KMS-11 (cell line): ENCODE data around the gene PLEKHD1.
A peak's percentile ranks its signal among the peaks of the same experiment; 100 is the strongest.

Experiments used
- H2AFZ ChIP-seq: fragments of 200-600 bp; sonication (generic); 2 replicates; pipeline ENCODE4 v1.6.1; 2016; ENCODE audit warnings: antibody characterized with exemption, mixed run types, low read depth
- H3K27ac ChIP-seq: fragments of 200-600 bp; sonication (generic); 2 replicates; pipeline ENCODE4 v1.6.1; 2016; ENCODE audit warnings: mild to moderate bottlenecking, mixed run types
- H3K27me3 ChIP-seq: fragments of 200-600 bp; sonication (generic); 2 replicates; pipeline ENCODE4 v1.6.1; 2017; ENCODE audit warnings: mild to moderate bottlenecking, low read depth, mixed run types, moderate library complexity; ENCODE audit not compliant: insufficient read depth
- H3K36me3 ChIP-seq: fragments of 200-600 bp; sonication (generic); 2 replicates; pipeline ENCODE4 v1.6.1; 2017; ENCODE audit warnings: mild to moderate bottlenecking, mixed run types; ENCODE audit not compliant: insufficient read depth
- H3K4me1 ChIP-seq: fragments of 200-600 bp; sonication (generic); 2 replicates; pipeline ENCODE4 v1.6.1; 2016; ENCODE audit warnings: mild to moderate bottlenecking, low read depth, mixed run types; ENCODE audit not compliant: poor library complexity, severe bottlenecking
- H3K4me2 ChIP-seq: fragments of 200-600 bp; sonication (generic); 2 replicates; pipeline ENCODE4 v1.7.0; 2016; ENCODE audit warnings: mild to moderate bottlenecking, mixed run types
- H3K4me3 ChIP-seq: fragments of 200-600 bp; sonication (generic); IDR thresholded peaks from 2 replicates; pipeline ENCODE4 v1.6.1; 2017; ENCODE audit warnings: low read depth, low read length, mixed read lengths; ENCODE audit not compliant: insufficient read depth
- H3K79me2 ChIP-seq: fragments of 200-600 bp; sonication (generic); 2 replicates; pipeline ENCODE4 v1.6.1; 2016; ENCODE audit warnings: low read depth, mixed run types; ENCODE audit not compliant: insufficient read depth
- H3K9ac ChIP-seq: fragments of 200-600 bp; sonication (generic); 2 replicates; pipeline ENCODE4 v1.6.1; 2016; ENCODE audit warnings: mild to moderate bottlenecking, mixed run types
- H4K20me1 ChIP-seq: fragments of 200-600 bp; sonication (generic); 2 replicates; pipeline ENCODE4 v1.6.1; 2016; ENCODE audit warnings: mild to moderate bottlenecking, mixed run types; ENCODE audit not compliant: insufficient read depth
- CTCF ChIP-seq: fragments of 200-600 bp; sonication (generic); conservative IDR thresholded peaks from 2 replicates; pipeline ENCODE4 v1.6.1; 2017; ENCODE audit warnings: low read depth, mild to moderate bottlenecking, antibody characterized with exemption, low read length, moderate library complexity, mixed read lengths

The PLEKHD1 gene

GRCh38 chr14:69481815-69482568 is 2.5 kb upstream of the PLEKHD1 start:
- H3K79me2 ChIP-seq, result no peaks in the 10 kb centered on the region
- peak overlapping the region; percentile 14; the same call in 1 of the 2 replicates for H2AFZ ChIP-seq
- no peak for TF ChIP-seq CTCF
- H3K4me2 ChIP-seq, result peak overlapping the region; percentile 29; the same call in 1 of the 2 replicates
- H4K20me1 ChIP-seq, result no peaks in the 10 kb centered on the region
- H3K27ac ChIP-seq, result peak overlapping the region; percentile 45; the same call in 1 of the 2 replicates
- no peaks in the 10 kb centered on the region for H3K36me3 ChIP-seq
- H3K4me3 ChIP-seq, result no peak overlapping the region
- peaks cover 17% of the 10 kb centered on the region for H3K4me1 ChIP-seq
- no peaks in the 10 kb centered on the region for H3K27me3 ChIP-seq
- no peak overlapping the region for H3K9ac ChIP-seq

DNA sequence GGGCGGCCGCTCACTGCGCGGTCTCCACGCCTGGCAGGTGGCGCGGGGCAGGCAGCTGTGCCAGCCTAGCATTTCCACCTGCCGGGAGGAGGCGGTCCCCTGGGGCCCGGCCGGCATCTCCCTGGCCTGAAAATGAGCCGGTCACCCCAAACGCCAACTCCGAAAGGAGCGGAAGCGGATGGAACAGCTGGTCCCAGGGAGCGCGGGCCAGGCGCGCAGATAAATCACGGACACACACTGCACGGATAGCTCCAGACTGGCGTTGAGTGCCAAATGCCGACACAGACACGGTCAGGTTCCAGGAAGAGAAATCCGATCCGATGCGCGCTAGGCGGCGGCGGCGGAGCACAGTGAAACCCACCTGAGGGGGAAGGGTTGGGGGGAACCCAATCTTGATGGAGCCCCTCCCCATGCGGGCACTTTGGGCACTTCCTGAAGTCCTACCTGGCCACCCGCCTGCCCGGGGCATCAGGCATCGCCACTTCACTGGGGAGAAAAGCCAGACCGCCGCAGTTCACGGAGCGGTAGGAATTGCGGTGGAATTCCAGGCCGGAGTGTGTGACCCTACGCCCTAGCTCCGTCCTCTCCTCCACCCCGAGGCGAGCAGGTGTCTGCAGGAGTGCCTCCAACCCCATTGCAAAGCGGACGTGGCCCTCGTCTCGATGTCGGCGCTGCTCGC is 624 bp upstream of the PLEKHD1 start:
- no peak overlapping the region for H3K27ac ChIP-seq
- peaks cover 17% of the 10 kb centered on the region for H3K4me1 ChIP-seq
- H3K4me2 ChIP-seq, result no peak overlapping the region
- no peak overlapping the region for H3K4me3 ChIP-seq
- H2AFZ ChIP-seq, result no peak overlapping the region
- no peaks in the 10 kb centered on the region for H3K79me2 ChIP-seq
- no peak for TF ChIP-seq CTCF
- H3K9ac ChIP-seq, result no peak overlapping the region
- H4K20me1 ChIP-seq, result no peaks in the 10 kb centered on the region
- no peaks in the 10 kb centered on the region for H3K36me3 ChIP-seq
- no peaks in the 10 kb centered on the region for H3K27me3 ChIP-seq

GRCh38 chr14:69485315-69485660 is 760 bp downstream of the PLEKHD1 start:
- Histone ChIP-seq H4K20me1 (no peaks in the 10 kb centered on the region), H3K36me3 (no peaks in the 10 kb centered on the region), H3K27me3 (no peaks in the 10 kb centered on the region), H3K4me3 (no peak overlapping the region), H3K79me2 (no peaks in the 10 kb centered on the region), H3K4me2 (no peak overlapping the region), H3K4me1 (peaks cover 17% of the 10 kb centered on the region), H3K27ac (no peak overlapping the region), H3K9ac (no peak overlapping the region), H2AFZ (no peak overlapping the region)
- TF ChIP-seq CTCF, result no peak

- Histone ChIP-seq H4K20me1 (no peaks in the 10 kb centered on the region), H3K27me3 (no peaks in the 10 kb centered on the region), H3K36me3 (no peaks in the 10 kb centered on the region), H3K4me1 (peaks cover 17% of the 10 kb centered on the region), H3K9ac (no peak overlapping the region), H3K27ac (no peak overlapping the region), H3K79me2 (no peaks in the 10 kb centered on the region), H2AFZ (no peak overlapping the region), H3K4me3 (no peak overlapping the region), H3K4me2 (no peak overlapping the region)
- TF ChIP-seq CTCF, result no peak
These were observed 1.2 kb downstream of the PLEKHD1 start for GRCh38 chr14:69485701-69486100.
